Sigmoid colon (tissue), 3 donors: Measurements from ENCODE around the gene RSAD1.

Experiments
- CTCF ChIP-seq, 4 experiments: fragments of 450-650 bp in 3 of 4; fragments of 200-600 bp in 1 of 4; IDR thresholded peaks; one replicate each; pipeline ENCODE4 v1.5.1; 2016 to 2019; ENCODE audit warnings: antibody characterized with exemption in 4 of 4, mild to moderate bottlenecking in 3 of 4, moderate library complexity in 2 of 4
- POLR2A ChIP-seq, 2 donors: fragments of 450-650 bp; IDR thresholded peaks; one replicate each; pipeline ENCODE4 v1.6.1; 2016; ENCODE audit warnings: antibody characterized with exemption in 2 of 2, mild to moderate bottlenecking in 2 of 2, moderate library complexity in 2 of 2

- TF ChIP-seq CTCF (IDR thresholded peaks at IDR 0.05) = no peak
- TF ChIP-seq POLR2A (IDR thresholded peaks at IDR 0.05) = no peak
Observed at GRCh38 chr17:50529849-50530248, 51.2 kb downstream of the RSAD1 start.
